Esophagus squamous epithelium (tissue), 5 donors: ENCODE results near the gene TULP4. TPM values are rescaled to one million over a fixed set of nuclear protein-coding genes. Genes with fewer than 3 reads are reported as not detected.

ENCODE experiments used
- DNase-seq: peaks from one replicate; lab custom pipeline; 2025; lab: John Stamatoyannopoulos, UW
- H3K27ac ChIP-seq, 4 donors: fragments of 200-600 bp; sonication (generic); one replicate each; pipeline ENCODE4 v1.5.1; 2016 to 2019; ENCODE audit warnings: mild to moderate bottlenecking in 1 of 4
- H3K27me3 ChIP-seq, 4 donors: fragments of 200-600 bp; sonication (generic); 1 replicate in 3 of 4; 2 replicates in 1 of 4; pipeline versions ENCODE4 v1.5.1 to v1.6.0; 2017 to 2021; ENCODE audit warnings: antibody characterized with exemption in 1 of 4
- H3K36me3 ChIP-seq, 3 donors: fragments of 200-600 bp; sonication (generic); one replicate each; pipeline ENCODE4 v1.5.1; 2016 to 2019
- H3K4me1 ChIP-seq, 3 donors: fragments of 200-600 bp; sonication (generic); one replicate each; pipeline ENCODE4 v1.5.1; 2017 to 2019
- H3K4me3 ChIP-seq, 4 donors: fragments of 200-600 bp; sonication (generic); 1 replicate in 3 of 4; 2 replicates in 1 of 4; pipeline ENCODE4 v1.5.1; 2016 to 2019; ENCODE audit warnings: mild to moderate bottlenecking in 2 of 4, moderate library complexity in 1 of 4
- H3K9me3 ChIP-seq, 3 donors: fragments of 200-600 bp; sonication (generic); one replicate each; pipeline ENCODE4 v1.5.1; 2016 to 2019
- POLR2A ChIP-seq, 4 donors: fragments of 450-650 bp; IDR thresholded peaks; one replicate each; pipeline ENCODE4 v1.6.1; 2017; ENCODE audit warnings: antibody characterized with exemption in 4 of 4, mild to moderate bottlenecking in 4 of 4, moderate library complexity in 3 of 4
- WGBS, 2 donors: methylation state at CpG; one replicate each; pipeline ENCODE4 v1.1.5; 2018; 5-methylcytosine and 5-hydroxymethylcytosine counted together
- intact Hi-C: fragments of 100-400 bp; cut with DNase I; formaldehyde crosslinking; loops from one replicate; pipeline ENCODE4 v1.15.0; 2022
- total RNA-seq, 4 donors: library from RNA; depleted of rRNA; stranded (reverse); fragments of >200 nt; gene quantifications; one replicate each; pipeline ENCODE4 v1.1.0, GENCODE V29; 2016
- TF ChIP-seq, protein P1 (sequence below), 6 experiments: fragments of 450-650 bp in 4 of 6; fragments of 200-600 bp in 2 of 6; sonication (generic) in 2 of 6; IDR thresholded peaks; one replicate each; pipeline ENCODE4 v1.5.1; 2016 to 2019; ENCODE audit warnings: antibody characterized with exemption in 6 of 6, mild to moderate bottlenecking in 4 of 6, moderate library complexity in 4 of 6
- donor health status: DM: yes; HTN: yes; CAD: no.

TULP4 gene, protein sequence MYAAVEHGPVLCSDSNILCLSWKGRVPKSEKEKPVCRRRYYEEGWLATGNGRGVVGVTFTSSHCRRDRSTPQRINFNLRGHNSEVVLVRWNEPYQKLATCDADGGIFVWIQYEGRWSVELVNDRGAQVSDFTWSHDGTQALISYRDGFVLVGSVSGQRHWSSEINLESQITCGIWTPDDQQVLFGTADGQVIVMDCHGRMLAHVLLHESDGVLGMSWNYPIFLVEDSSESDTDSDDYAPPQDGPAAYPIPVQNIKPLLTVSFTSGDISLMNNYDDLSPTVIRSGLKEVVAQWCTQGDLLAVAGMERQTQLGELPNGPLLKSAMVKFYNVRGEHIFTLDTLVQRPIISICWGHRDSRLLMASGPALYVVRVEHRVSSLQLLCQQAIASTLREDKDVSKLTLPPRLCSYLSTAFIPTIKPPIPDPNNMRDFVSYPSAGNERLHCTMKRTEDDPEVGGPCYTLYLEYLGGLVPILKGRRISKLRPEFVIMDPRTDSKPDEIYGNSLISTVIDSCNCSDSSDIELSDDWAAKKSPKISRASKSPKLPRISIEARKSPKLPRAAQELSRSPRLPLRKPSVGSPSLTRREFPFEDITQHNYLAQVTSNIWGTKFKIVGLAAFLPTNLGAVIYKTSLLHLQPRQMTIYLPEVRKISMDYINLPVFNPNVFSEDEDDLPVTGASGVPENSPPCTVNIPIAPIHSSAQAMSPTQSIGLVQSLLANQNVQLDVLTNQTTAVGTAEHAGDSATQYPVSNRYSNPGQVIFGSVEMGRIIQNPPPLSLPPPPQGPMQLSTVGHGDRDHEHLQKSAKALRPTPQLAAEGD (N-terminal part only)
- total RNA-seq = 100 to 1,000 TPM in 1 of 4 donors, 10 to 100 TPM in 3; 50.9 to 104 (median 59.2) TPM

DNA sequence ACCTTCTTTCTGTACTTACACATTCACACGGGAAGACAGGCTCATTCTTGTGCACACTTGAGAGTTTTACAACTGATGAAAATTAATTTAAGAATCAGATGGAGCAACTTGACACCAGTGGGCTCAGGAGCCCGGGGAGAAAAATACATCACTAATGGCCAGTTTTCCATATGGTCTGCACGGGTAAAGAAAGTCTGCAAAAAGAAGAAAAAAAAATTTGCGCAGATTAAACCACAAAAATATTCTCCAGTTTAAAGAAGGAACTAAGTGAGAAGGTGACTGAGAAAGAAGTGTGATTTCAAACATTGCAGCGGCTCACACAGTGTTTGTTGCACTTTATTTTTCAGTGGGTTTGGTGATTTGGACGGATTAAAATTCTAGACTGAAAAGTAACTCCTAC lies at the start of gene TULP4:
Gene TULP4, plus strand, starts transcription at position 301 of the 400 bp plus-strand sequence. CDS start 1,552 bp downstream, outside the sequence.
- Histone ChIP-seq H3K4me1 (no peaks in the 10 kb centered on the region), H3K4me3 (no peak within 1 kb of the TSS), H3K27ac (no peak within 1 kb of the TSS), H3K36me3 (peaks cover 0 to 55% (median 0%) of the 10 kb centered on the region in 3 donors), H3K9me3 (peaks cover 0 to 5% (median 5%) of the 10 kb centered on the region in 3 donors), H3K27me3 (no peaks in the 10 kb centered on the region)
- WGBS, 2 donors = 75 to 77% methylated on average over 6 of the region's 6 CpGs
- no peak for DNase-seq
- intact Hi-C loops = no loop called here
- no peak for TF ChIP-seq POLR2A (IDR thresholded peaks at IDR 0.05)
- TF ChIP-seq, protein P1, sequence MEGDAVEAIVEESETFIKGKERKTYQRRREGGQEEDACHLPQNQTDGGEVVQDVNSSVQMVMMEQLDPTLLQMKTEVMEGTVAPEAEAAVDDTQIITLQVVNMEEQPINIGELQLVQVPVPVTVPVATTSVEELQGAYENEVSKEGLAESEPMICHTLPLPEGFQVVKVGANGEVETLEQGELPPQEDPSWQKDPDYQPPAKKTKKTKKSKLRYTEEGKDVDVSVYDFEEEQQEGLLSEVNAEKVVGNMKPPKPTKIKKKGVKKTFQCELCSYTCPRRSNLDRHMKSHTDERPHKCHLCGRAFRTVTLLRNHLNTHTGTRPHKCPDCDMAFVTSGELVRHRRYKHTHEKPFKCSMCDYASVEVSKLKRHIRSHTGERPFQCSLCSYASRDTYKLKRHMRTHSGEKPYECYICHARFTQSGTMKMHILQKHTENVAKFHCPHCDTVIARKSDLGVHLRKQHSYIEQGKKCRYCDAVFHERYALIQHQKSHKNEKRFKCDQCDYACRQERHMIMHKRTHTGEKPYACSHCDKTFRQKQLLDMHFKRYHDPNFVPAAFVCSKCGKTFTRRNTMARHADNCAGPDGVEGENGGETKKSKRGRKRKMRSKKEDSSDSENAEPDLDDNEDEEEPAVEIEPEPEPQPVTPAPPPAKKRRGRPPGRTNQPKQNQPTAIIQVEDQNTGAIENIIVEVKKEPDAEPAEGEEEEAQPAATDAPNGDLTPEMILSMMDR (IDR thresholded peaks at IDR 0.05) = no peak

DNA sequence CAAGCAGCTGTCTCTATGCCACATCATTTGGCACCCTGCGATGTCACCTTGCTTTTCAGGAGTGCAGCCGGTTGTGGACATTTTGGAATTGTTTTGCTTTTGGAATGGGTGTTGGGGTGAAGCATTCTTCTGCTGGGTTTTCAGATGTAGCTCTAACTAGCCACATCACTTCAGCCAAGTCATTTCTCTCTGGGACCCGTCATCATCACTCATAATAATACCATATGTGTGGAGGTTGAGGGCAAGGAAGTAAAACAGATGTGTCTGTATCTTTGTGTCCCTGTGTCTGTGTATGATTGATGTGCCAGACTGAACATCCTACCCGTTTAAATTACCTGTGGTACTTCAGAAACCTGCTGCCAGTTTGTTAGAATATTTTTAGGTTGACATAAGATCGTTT lies 49.5 kb upstream of the TULP4 start:
- peaks cover 0 to 18% (median 0%) of the 10 kb centered on the region in 3 donors for H3K36me3 ChIP-seq
- H3K9me3 ChIP-seq = no peaks in the 10 kb centered on the region
- DNase-seq = no peak
- WGBS, 2 donors = 59 to 71% methylated on average over 5 of the region's 5 CpGs
- H3K4me3 ChIP-seq = no peak overlapping the region
- intact Hi-C loops = no loop called here
- no peak overlapping the region for H3K27ac ChIP-seq
- H3K27me3 ChIP-seq = no peaks in the 10 kb centered on the region
- TF ChIP-seq POLR2A (IDR thresholded peaks at IDR 0.05) = no peak
- TF ChIP-seq, protein P1 (IDR thresholded peaks at IDR 0.05) = no peak
- H3K4me1 ChIP-seq = no peaks in the 10 kb centered on the region

DNA sequence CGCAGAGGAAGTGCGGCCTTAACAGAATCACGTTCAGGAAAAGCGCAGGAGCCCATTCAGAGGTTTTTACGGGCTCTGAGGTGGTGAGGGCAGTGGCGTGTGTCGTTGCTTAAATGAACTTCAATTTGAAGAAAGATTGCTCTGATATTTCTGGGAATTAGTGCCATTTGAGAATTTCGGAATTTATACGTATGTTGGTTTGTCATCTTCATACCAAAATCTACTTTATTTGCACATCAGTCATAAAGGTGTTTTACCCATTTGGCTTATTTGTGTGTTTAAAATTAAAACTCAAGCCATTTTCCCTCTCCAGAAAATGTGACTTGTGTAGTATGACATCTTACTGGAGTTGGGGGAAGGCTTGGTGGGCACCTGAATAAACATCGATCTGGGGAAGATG lies 48.1 kb upstream of the TULP4 start:
- Histone ChIP-seq H3K36me3 (peaks cover 0 to 18% (median 0%) of the 10 kb centered on the region in 3 donors), H3K9me3 (no peaks in the 10 kb centered on the region), H3K4me1 (no peaks in the 10 kb centered on the region), H3K27ac (no peak overlapping the region), H3K27me3 (no peaks in the 10 kb centered on the region), H3K4me3 (no peak overlapping the region)
- 91 to 98% methylated on average over 10 of the region's 10 CpGs for WGBS, 2 donors
- no peak for DNase-seq
- TF ChIP-seq, protein P1 (IDR thresholded peaks at IDR 0.05) = no peak
- no peak for TF ChIP-seq POLR2A (IDR thresholded peaks at IDR 0.05)
- intact Hi-C loops = no loop called here

DNA sequence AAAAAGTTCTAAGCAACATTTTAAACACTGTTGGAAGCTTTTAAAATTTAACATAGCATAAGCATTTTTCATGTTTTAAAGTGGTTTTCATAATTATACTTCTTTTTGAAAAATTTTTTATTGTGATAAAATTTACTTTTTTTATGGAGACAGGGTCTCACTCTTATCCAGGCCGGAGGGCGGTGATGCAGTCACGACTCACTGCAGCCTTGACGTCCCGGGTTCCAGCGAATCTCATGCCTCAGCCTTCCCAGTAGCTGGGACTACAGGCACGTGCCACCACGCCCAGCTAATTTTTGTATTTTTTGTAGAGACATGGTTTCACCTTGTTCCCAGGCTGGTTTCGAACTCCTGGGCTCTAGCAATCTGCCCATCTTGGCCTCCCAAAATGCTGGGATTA lies 46.1 kb upstream of the TULP4 start:
- 50 to 81% methylated on average over 8 to 9 of the region's 9 CpGs for WGBS, 2 donors
- no peak for DNase-seq
- no peaks in the 10 kb centered on the region for H3K9me3 ChIP-seq
- TF ChIP-seq, protein P1 (IDR thresholded peaks at IDR 0.05) = no peak
- no peak for TF ChIP-seq POLR2A (IDR thresholded peaks at IDR 0.05)
- intact Hi-C loops = no loop called here
- H3K36me3 ChIP-seq = peaks cover 0 to 18% (median 0%) of the 10 kb centered on the region in 3 donors
- H3K27me3 ChIP-seq = no peaks in the 10 kb centered on the region
- H3K4me1 ChIP-seq = peaks cover 0 to 8% (median 6%) of the 10 kb centered on the region in 3 donors
- no peak overlapping the region for H3K4me3 ChIP-seq
- H3K27ac ChIP-seq = no peak overlapping the region
